Measurements from ENCODE around the gene ALOX5AP.

The ALOX5AP gene

DNA sequence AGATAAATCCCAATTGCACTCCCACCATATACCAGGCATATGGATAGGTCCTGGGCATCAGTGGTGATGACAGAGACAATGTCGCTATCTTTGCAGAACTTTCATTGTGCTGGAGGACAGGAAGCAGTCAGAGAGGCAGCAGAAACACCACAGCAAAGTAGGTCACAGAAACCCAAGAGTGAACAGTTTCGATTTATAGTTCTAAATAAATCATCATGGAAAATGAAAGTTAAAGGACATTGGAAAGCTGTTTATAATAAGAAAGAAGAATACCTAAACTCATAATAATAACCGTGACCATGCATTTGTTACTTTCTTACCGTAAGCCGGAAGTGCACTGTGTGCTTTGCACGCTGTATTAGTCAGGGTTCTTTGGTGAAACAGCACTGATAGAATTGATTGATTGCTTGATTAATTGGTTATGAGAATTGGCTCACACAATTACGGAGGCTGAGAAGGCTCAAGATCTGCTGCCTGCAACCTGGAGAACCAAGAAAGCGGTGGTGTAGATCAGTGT, 38.9 kb downstream of the ALOX5AP start:
- FAIRE-seq (no peak), DNase-seq (ENCODE audit: insufficient read length, low spot score) (no peak)
- TF ChIP-seq POLR2AphosphoS5 (IDR thresholded peaks at IDR 0.05; ENCODE audit: low read depth, low read length) (no peak), PAX5 (IDR thresholded peaks at IDR 0.05; ENCODE audit: insufficient read depth, low read length, severe bottlenecking) (no peak), POLR2A (IDR thresholded peaks at IDR 0.05; ENCODE audit: low read depth, low read length) (no peak), TAF1 (IDR thresholded peaks at IDR 0.05; ENCODE audit: low read depth, low read length) (no peak), SPI1 (IDR thresholded peaks at IDR 0.05; ENCODE audit: low read depth, low read length) (no peak)

DNA sequence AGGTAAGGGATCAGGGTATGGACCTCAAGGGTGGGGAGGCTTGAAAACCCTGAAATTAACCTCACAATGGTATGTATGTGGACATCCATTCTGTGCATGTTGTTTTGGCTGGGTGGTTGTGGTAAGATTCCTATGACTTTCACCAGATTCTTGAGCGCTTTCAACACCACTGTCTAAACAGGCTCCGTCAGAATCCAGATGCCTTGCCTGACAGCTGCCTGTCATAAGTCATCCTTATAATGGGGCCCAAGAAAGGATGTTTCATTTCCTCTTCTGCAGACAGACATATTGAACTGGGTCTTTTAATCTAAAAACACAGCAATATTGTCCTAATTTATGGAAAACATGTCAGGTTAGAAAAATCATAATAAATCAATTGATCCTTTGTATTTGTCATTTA, 41.3 kb downstream of the ALOX5AP start:
- peak; percentile 9 for FAIRE-seq

DNA sequence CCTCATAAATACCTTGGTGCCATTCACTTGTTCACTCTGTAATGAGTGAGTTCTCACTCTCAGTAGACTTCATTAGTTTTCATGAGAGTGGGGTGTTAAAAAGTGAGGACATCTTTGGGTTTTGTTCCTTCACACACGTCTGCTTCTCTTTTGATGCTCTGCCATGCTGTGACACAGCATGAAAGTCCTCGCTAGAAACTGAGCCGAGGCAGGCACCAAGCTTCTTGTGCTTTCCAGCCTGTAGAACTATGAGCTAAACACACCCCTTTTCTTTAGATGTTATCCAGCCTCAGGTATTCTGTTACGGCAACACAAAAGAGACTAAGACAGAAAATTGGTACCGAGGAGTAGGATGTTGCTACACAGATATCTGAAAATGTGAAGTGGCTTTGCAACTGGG, 43.7 kb downstream of the ALOX5AP start:
- FAIRE-seq (peak; percentile 9), DNase-seq (ENCODE audit: insufficient read length, low spot score) (no peak)
- TF ChIP-seq SPI1 (IDR thresholded peaks at IDR 0.05; ENCODE audit: low read depth, low read length) (no peak), POU2F2 (IDR thresholded peaks at IDR 0.05; ENCODE audit: low read depth, low read length) (no peak), PAX5 (IDR thresholded peaks at IDR 0.05; ENCODE audit: insufficient read depth, low read length, severe bottlenecking) (no peak), TAF1 (IDR thresholded peaks at IDR 0.05; ENCODE audit: low read depth, low read length) (no peak), POLR2A (IDR thresholded peaks at IDR 0.05; ENCODE audit: low read depth, low read length) (no peak), POLR2AphosphoS5 (IDR thresholded peaks at IDR 0.05; ENCODE audit: low read depth, low read length) (no peak)

More for the DNA sequence above, 41.3 kb downstream of the ALOX5AP start:
- TF ChIP-seq POLR2A (IDR thresholded peaks at IDR 0.05; ENCODE audit: low read depth, low read length) (no peak), SPI1 (IDR thresholded peaks at IDR 0.05; ENCODE audit: low read depth, low read length) (peak; percentile 82)
- DNase-seq (ENCODE audit: insufficient read length, low spot score), result no peak

DNA sequence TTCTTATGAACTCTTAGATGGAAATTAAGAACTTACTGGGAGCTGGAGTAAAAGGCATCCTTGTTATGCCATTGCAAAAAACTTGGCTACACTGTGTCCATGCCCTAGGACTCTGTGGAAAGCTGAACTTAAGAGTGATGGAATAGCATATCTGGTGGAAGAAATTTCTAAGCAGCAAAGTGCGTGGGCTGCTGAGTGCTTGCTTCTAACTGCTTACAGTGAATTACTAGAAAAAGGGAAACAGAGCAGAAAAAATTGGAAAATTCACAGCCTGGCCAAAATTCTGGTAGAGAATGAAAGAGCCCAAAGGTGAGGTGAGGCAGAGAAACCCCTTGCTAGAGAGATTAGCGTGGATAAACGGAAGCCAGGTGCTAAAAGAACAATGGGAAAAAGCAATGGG, 44.3 kb downstream of the ALOX5AP start:
- DNase-seq (ENCODE audit: insufficient read length, low spot score) (no peak), FAIRE-seq (no peak)
- TF ChIP-seq POLR2A (IDR thresholded peaks at IDR 0.05; ENCODE audit: low read depth, low read length), result no peak
- no peak for TF ChIP-seq PAX5 (IDR thresholded peaks at IDR 0.05; ENCODE audit: insufficient read depth, low read length, severe bottlenecking)
- TF ChIP-seq SPI1 (IDR thresholded peaks at IDR 0.05; ENCODE audit: low read depth, low read length), result no peak
- no peak for TF ChIP-seq TAF1 (IDR thresholded peaks at IDR 0.05; ENCODE audit: low read depth, low read length)
- TF ChIP-seq POU2F2 (IDR thresholded peaks at IDR 0.05; ENCODE audit: low read depth, low read length), result no peak
- TF ChIP-seq POLR2AphosphoS5 (IDR thresholded peaks at IDR 0.05; ENCODE audit: low read depth, low read length), result no peak

DNA sequence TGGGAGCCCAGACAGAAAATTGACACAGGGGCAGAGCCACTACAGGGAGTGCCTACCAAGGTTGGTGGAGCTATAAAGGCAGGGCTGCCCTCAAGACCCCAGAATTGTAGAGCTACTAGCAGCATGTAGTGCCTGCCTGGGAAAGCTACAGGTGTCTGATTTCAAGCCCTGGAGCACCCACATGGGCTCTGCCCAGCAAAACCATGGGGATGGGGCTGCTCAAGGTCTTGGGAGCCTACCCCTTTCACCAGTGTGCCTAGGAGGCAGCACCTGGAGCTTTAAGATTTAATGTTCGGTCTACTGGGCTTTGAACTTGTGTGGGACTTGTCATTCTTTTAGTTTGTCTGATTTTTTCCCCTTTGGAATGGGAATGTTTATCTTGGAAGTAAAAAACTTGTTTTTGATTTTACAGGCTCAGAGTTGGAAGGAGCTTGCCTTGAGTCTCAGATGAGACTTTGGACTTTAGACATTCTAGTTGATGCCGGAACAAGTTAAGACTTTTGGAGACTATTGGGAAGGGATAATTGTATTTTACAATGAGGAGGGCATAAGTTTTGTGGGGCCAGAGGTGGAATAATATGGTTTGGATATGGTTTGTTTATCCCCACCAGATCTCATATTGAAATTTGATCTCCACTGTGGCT, 45.1 kb downstream of the ALOX5AP start:
- TF ChIP-seq POLR2AphosphoS5 (IDR thresholded peaks at IDR 0.05; ENCODE audit: low read depth, low read length), result no peak
- TF ChIP-seq SPI1 (IDR thresholded peaks at IDR 0.05; ENCODE audit: low read depth, low read length), result no peak
- TF ChIP-seq TAF1 (IDR thresholded peaks at IDR 0.05; ENCODE audit: low read depth, low read length), result no peak
- no peak for TF ChIP-seq POLR2A (IDR thresholded peaks at IDR 0.05; ENCODE audit: low read depth, low read length)
- no peak for TF ChIP-seq POU2F2 (IDR thresholded peaks at IDR 0.05; ENCODE audit: low read depth, low read length)
- no peak for TF ChIP-seq PAX5 (IDR thresholded peaks at IDR 0.05; ENCODE audit: insufficient read depth, low read length, severe bottlenecking)
- no peak for FAIRE-seq
- no peak for DNase-seq (ENCODE audit: insufficient read length, low spot score)

DNA sequence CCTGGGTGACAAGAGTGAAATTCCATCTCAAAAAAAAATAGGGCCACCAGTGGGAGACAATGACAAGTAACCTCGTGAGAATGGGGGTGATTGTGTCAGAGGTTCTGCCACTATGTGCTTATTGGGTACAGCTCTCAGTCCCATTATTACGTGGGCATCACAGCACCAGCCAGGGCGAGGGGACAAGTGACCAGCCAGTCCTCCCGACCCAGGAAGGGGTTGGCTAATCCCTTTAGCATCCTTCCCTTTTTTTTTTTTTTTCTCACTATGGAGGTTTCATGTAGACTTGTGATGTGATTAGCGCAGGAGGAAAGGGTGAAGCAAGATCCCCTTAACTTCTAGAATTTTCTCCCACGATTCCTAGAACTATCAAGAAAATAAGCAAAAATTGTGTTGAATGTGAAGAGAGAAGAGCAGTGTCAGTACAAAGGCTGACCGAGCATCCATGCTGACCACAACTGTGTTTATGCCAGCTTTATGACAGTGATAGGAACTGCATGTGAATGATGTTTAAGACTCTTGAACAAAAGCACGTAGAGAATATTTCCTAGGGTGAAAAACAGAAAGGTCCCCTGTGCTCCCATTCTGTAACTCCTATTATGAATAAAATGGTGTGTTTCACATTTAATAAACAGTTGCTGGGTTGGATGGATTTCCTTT, 50.0 kb downstream of the ALOX5AP start:
- no peak for DNase-seq (ENCODE audit: insufficient read length, low spot score)
- no peak for FAIRE-seq
- no peak for TF ChIP-seq SPI1 (IDR thresholded peaks at IDR 0.05; ENCODE audit: low read depth, low read length)
- no peak for TF ChIP-seq POLR2A (IDR thresholded peaks at IDR 0.05; ENCODE audit: low read depth, low read length)
- TF ChIP-seq POU2F2 (IDR thresholded peaks at IDR 0.05; ENCODE audit: low read depth, low read length), result no peak
- no peak for TF ChIP-seq TAF1 (IDR thresholded peaks at IDR 0.05; ENCODE audit: low read depth, low read length)
- no peak for TF ChIP-seq POLR2AphosphoS5 (IDR thresholded peaks at IDR 0.05; ENCODE audit: low read depth, low read length)
- TF ChIP-seq PAX5 (IDR thresholded peaks at IDR 0.05; ENCODE audit: insufficient read depth, low read length, severe bottlenecking), result no peak

DNA sequence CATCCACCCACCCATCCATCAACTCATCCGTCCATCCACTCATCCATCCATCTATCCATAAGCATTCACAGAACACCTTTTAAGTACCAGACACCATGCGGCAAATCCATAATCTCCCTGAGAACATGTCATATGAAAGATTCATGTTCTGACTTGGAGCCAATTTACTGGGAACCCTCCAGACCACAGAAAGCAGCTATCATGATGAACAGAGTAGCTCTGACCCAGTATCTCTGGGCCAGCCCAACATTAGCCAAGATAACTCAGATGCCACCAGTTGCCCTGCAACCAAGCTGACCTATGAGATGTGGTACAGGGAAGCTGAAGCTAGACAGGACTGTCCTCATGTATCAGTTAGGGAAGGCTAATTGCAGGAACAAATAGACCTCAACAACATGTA, 51.3 kb downstream of the ALOX5AP start:
- no peak for TF ChIP-seq TAF1 (IDR thresholded peaks at IDR 0.05; ENCODE audit: low read depth, low read length)
- no peak for TF ChIP-seq POU2F2 (IDR thresholded peaks at IDR 0.05; ENCODE audit: low read depth, low read length)
- TF ChIP-seq POLR2AphosphoS5 (IDR thresholded peaks at IDR 0.05; ENCODE audit: low read depth, low read length), result no peak
- TF ChIP-seq SPI1 (IDR thresholded peaks at IDR 0.05; ENCODE audit: low read depth, low read length), result no peak
- TF ChIP-seq POLR2A (IDR thresholded peaks at IDR 0.05; ENCODE audit: low read depth, low read length), result no peak
- no peak for TF ChIP-seq PAX5 (IDR thresholded peaks at IDR 0.05; ENCODE audit: insufficient read depth, low read length, severe bottlenecking)
- no peak for FAIRE-seq

DNA sequence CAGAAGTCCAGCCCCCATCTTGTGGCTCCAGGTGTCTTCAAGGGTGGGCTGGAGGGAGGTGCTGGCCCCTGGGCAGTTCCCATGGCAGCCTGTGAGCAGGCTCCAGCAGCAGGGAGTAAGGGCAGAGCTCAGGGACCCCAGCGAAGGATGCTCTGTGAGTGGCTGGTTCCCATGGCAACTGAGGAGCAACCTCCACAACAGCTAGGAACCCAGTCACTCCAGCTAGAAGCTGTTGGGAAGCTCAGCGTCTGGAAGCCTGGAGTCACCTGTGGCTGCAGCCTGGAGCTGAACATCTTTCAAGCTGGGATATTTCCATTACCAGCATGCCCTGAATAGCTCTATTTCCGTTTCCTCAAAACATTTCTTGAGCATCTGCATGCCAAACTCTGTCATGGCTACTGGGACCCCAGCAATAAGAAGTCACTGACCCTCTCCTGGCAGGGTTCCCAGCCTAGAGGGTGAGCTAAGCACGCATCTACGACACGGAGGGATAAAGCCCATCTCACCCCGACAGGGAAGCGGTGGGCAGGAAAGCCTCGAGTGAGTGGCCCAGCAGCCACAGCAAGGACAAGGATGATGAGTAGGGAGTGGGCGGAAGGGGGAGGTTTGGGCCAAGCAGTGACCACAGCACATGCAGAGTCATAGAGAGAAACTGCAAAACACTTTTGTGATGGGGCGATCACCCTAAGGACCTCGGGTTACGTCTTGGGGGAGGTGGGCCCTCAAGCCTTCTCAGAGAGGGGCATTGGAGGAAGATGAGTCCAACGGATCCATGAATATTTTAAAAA, 52.6 kb downstream of the ALOX5AP start:
- FAIRE-seq (no peak), DNase-seq (ENCODE audit: insufficient read length, low spot score) (no peak)
- TF ChIP-seq POLR2A (IDR thresholded peaks at IDR 0.05; ENCODE audit: low read depth, low read length) (no peak), PAX5 (IDR thresholded peaks at IDR 0.05; ENCODE audit: insufficient read depth, low read length, severe bottlenecking) (no peak), POLR2AphosphoS5 (IDR thresholded peaks at IDR 0.05; ENCODE audit: low read depth, low read length) (no peak), TAF1 (IDR thresholded peaks at IDR 0.05; ENCODE audit: low read depth, low read length) (no peak), POU2F2 (IDR thresholded peaks at IDR 0.05; ENCODE audit: low read depth, low read length) (no peak), SPI1 (IDR thresholded peaks at IDR 0.05; ENCODE audit: low read depth, low read length) (no peak)

More for the DNA sequence above, 51.3 kb downstream of the ALOX5AP start:
- no peak for DNase-seq (ENCODE audit: insufficient read length, low spot score)
